ENCODE measurements around the gene ENPP7.
A peak's percentile ranks its signal among the peaks of the same experiment; 100 is the strongest.

Gene ENPP7

DNA sequence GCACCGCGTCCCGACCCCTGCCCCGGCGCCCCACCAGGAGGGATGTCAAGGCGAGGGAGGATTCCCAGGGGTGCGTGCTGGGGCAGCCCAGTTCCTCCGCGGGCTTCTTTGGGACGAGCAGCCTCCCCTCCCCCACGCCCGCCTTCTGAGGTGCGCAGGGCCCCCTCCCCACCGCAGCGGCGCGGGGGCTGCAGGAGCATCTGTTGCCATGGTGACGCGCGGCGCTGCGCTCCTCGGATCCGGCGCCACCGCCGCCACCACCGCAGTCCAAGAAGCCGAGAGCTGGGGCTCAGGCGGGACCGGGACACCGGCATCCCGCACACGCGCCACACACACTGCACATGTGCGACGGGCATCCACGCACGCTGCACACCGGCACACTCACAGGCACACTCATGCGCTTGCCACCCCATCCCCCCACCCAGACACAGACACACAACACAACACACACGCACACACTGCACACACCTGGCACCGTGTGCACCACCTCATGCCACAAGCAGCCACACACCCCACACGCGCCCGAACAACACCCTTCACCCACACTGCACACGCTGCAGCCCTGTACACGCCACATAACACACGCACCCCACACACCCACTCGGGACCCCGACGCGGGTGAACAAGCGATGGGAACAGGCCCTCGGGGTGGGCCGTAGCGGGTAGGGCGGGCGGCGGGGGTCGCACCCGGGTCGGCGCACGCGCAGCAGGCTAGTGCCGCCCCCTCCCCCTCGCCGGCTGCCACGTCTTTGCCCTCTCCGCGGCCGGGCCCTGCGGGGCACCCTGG is 17.0 kb downstream of the ENPP7 start:
- TF ChIP-seq, protein P1, sequence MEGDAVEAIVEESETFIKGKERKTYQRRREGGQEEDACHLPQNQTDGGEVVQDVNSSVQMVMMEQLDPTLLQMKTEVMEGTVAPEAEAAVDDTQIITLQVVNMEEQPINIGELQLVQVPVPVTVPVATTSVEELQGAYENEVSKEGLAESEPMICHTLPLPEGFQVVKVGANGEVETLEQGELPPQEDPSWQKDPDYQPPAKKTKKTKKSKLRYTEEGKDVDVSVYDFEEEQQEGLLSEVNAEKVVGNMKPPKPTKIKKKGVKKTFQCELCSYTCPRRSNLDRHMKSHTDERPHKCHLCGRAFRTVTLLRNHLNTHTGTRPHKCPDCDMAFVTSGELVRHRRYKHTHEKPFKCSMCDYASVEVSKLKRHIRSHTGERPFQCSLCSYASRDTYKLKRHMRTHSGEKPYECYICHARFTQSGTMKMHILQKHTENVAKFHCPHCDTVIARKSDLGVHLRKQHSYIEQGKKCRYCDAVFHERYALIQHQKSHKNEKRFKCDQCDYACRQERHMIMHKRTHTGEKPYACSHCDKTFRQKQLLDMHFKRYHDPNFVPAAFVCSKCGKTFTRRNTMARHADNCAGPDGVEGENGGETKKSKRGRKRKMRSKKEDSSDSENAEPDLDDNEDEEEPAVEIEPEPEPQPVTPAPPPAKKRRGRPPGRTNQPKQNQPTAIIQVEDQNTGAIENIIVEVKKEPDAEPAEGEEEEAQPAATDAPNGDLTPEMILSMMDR (IDR thresholded peaks at IDR 0.05; ENCODE audit: low read depth, low read length), result no peak
- no peak for DNase-seq (ENCODE audit: extremely low read depth, low read depth)

DNA sequence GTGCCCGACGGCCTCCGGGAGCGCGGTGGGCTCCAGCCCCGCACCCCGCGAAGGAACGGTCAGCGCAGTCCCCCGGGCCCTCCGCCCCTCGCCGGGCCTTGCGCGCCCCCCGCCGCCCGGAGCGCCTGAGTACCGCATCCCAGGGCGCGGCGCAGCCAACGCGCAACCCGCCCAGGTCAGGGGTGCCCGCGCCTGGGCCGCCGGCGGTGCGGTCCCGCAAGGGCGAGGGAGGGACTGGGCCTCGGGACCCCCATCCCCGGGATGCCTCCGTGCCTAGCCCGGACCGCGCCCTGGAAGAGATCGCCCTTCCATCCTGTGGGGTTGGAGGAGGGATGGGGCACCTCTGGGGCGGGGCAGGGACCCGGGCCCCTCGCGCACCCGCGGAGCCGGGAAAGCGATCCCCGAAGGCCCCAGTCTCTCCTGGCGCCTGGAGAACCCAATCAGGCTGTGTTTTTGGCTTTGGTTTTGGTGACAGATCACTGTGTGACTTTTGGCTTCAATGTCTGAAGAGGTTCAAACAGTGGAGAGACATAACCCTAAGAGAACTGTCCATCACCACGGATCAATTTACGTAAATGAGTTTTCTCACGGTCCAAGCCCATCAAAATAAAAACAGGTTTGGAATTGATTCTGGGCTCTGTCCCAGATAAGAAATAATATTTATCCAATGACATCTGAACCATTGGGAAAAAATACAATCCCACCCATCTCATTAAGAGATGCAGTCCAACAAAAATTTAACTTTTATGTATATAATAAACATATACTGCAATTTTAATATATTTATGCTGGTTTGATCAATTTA is 17.8 kb downstream of the ENPP7 start:
- TF ChIP-seq, protein P1 (IDR thresholded peaks at IDR 0.05; ENCODE audit: low read depth, low read length), result no peak
- no peak for DNase-seq (ENCODE audit: extremely low read depth, low read depth)

DNA sequence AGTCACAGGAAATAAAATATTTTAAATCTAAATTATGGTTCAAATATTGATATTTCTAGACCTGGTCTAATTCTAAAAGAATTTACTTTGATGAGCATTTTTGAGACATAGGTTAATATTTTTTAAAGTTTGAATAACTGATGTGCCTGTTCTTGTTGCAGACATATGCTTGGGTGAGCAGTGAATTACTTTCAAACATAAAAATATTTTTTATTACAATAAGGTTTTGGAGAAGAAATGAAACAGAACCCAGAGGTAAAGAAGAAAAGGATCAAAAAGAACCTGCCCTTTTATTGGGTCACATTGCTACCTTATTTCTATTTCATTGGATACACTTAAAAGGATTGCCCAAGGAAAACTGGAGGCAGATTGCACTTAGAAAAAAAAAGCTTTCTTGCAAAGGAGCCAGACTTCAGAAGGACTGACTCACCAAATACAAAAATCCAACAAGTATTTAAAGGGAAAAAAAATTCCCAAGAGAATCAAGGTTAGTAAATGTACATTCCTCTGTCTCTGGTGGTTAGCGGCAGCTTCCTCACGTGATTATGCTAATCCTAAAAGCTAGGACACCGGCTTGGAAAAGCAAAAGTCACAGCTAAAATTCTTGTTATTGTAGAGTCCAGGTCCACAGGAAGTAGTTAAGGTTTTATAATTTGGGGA is 18.5 kb downstream of the ENPP7 start:
- peak; percentile 16 for DNase-seq (ENCODE audit: extremely low read depth, low read depth)
- TF ChIP-seq, protein P1 (IDR thresholded peaks at IDR 0.05; ENCODE audit: low read depth, low read length), result no peak

DNA sequence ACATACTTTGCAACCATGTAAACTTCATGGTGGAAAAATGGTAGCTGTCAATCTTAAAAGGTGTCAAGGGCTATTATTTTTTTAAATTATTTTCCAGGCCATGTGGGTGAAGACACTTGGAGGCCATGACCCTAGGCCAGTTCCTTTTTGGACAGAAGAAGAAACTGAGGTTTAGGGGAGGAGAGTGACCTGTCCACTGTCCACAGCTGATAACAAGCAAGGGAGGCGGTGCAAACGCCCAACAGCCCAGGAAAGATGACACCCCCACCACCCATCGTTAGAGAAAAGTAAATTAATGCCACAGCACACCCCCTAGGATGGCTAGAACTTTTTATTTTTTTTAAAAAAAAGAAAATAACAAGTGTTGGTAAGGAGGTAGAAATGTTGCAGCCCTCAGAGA is 19.2 kb downstream of the ENPP7 start:
- DNase-seq (ENCODE audit: extremely low read depth, low read depth), result no peak
- TF ChIP-seq, protein P1 (IDR thresholded peaks at IDR 0.05; ENCODE audit: low read depth, low read length), result no peak

DNA sequence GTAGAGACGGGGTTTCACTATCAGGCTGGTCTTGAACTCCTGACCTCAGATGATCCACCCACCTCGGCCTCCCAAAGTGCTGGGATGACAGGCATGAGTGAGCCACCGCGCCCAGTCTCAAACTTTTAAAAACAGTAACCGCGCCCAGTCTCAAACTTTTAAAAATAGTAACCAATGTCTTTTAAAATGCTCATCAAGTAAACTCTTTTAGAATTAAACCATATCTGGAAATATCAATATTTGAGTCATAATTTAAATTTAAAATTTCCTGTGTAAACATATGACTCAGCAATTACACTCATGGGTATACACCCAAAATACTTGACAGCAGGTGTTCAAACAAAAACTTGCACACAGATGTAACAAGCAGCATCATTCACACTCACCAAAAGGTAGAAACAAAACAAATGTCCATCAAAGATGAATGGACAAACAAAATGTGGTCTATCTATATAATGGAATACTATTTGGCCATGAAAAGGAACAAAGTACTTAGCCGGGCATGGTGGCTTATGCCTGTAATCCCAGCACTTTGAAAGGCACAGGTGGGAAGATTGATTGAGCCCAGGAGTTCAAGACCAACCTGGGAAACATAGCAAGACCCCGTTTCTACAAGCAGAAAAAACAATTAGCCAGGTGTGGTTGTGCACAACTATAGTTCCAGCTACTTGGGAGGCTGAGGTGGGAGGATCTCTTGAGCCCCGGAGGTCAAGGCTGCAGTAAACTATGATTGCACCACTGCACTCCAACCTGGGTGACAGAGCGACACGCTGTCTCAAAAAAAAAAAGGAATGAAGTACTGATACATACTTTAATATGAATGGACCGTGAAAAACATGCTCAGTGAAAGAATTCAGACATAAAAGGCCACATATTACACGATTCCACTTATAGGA is 20.2 kb downstream of the ENPP7 start:
- TF ChIP-seq, protein P1 (IDR thresholded peaks at IDR 0.05; ENCODE audit: low read depth, low read length), result no peak
- no peak for DNase-seq (ENCODE audit: extremely low read depth, low read depth)

DNA sequence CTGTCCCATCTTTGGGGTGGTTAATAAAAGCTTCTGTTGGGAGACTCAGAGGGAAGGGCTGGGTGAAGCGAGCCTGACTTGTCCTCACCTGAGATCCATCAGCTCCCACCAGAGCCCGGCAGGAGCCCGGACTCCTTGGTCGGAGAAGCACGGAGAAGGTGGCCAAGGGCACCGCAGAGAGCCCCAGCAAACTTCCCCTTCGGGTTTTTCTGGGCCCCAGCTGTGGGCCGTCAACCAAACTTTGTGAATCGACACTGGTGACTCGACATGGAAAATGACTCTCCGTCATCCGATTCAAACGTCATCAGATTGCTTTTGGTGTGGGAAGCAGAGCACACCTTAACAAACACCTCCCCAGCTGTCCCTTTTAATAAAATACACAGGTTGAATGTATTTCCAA is 21.4 kb downstream of the ENPP7 start:
- no peak for DNase-seq (ENCODE audit: extremely low read depth, low read depth)
- TF ChIP-seq, protein P1 (IDR thresholded peaks at IDR 0.05; ENCODE audit: low read depth, low read length), result no peak

Measured in AG09319 (cell line).